GM12874 (cell line): Measurements from ENCODE around the gene TSHZ2.

Experiments
- CTCF ChIP-seq: IDR thresholded peaks from 2 replicates; pipeline ENCODE4 v1.5.1; 2011; ENCODE audit warnings: low read depth, mild to moderate bottlenecking, control low read depth, low read length, moderate library complexity; ENCODE audit not compliant: insufficient read depth

TSHZ2 gene

DNA sequence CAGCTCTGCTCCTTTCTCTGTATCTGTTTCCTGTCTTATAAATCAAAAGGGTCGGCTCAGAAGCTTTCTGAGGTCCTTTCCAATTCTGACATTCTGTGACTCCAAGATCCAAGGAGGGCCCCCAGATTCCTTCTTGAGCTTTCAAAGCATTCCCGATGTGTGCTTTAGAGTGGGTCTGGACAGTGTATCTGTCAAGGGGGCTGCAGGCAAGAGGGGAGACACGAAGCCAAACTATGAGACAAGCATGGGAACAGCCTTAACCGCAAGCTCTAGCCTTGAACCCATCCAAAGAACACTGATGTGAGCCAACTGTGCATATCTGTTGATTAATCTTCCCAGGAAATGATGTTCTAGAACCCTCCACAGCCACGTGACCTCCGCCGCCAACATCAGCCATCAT lies 73.8 kb downstream of the TSHZ2 start:
- TF ChIP-seq CTCF: no peak

DNA sequence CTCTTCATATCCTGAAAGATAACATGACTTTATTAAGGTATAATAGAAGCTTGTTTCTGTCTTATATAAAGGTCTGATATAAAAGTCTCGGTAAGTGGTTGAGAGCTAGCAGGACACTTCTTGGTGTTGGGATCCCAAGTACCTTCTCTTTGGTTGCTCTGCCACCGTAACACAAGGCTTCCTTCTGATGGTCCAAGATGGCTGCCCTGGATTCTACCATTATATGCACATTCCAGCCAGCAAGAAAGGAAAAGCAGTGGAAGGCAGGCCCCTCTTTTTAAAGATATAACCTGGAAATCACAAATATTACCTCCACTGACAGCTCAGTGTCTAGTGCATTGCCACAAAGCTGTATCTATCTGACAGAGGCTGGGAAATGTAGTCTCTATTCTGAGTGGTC lies 75.0 kb downstream of the TSHZ2 start:
- no peak for TF ChIP-seq CTCF

DNA sequence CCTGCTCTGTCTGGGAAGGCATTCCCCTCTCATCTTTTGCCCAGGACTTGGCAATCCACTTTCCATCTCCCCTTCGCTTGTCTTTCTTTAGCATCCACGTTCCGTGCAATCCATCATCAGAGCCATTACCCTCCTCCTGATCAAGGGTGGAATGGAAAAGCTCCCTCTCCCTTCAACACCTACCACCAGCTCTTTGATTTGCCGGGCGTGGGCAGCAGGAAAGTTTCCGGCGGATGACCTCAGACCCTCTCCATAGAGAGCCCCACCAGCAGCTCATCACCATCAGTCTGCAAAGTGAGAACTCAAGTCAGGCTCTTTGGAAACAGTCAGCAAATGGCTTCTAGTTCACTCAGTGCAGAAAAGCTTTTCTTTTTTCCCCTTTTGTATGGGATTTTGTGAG lies 76.2 kb downstream of the TSHZ2 start:
- TF ChIP-seq CTCF: no peak

DNA sequence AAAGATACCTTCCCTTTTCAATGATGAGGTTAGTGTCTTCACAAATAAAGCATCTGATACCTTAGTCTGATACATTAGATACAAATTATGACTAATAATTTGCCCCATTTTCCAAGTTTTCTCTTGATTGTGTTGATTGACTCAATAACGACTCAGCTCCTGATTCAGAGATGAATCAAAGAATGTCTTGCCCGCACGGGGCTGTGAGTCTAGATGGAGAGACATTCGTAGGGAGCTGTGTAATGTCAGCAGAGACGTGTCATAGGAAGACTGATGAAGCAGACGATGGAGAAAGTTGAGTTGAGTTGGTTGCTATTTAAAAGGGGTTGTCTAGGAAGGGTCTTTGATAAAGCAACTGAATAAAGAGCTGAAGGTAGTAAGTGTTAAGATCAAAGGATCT lies 78.2 kb downstream of the TSHZ2 start:
- no peak for TF ChIP-seq CTCF

- no peak for TF ChIP-seq CTCF
Measured at GRCh38 chr20:53052380-53052779, 80.2 kb downstream of the TSHZ2 start.

DNA sequence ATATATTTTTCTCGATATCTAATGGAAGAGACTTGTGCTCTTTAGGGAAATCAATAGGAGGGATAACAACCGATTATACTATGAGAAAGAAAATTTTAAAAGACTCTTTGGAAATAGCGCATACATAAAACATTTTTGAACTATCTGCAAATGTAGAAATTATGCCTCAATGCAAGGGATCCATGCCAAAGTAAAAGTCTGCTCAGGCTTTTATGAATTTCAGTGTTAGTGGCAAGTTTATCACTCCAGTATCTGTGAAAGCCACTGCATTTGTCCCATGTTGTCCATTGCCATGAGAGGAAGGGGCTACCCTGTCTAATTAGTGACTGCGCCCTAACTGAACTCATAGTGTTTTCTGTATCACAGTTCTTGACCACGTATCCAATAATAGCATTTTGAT lies 81.4 kb downstream of the TSHZ2 start:
- TF ChIP-seq CTCF: no peak

GRCh38 chr20:53055367-53056067 lies 83.4 kb downstream of the TSHZ2 start:
- no peak for TF ChIP-seq CTCF

DNA sequence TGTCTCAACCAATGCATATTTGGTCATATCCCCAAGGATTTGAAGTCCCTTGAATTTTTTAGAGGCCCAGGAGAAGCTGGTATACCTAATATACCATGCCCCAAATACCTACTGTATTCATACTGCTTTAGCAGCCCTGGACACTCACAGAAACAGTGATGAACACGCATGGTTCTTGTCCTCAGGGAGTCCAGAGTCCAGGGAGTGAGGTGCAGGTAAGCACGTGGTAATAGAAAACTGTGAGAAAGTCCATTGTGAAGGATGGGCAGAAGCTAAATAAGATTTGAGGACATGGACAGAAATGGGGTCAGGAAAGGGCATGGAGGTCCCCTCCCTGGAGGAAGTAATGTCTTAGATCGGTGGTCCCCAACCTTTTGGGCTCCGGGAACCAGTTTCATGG lies 85.4 kb downstream of the TSHZ2 start:
- TF ChIP-seq CTCF: no peak
